Activated CD4-positive, CD25-positive, alpha-beta regulatory T cell treated with anti-CD3 and anti-CD28 coated beads, Interleukin-2, amount 50 U/mL, for 16 hours (primary cell): Measurements from ENCODE around the gene C13orf46.

Experiments used
- DNase-seq: peaks from one replicate; pipeline ENCODE4 v3.0.0-alpha.2; 2020; ENCODE audit warnings: low read depth, low spot score

The C13orf46 gene

DNA sequence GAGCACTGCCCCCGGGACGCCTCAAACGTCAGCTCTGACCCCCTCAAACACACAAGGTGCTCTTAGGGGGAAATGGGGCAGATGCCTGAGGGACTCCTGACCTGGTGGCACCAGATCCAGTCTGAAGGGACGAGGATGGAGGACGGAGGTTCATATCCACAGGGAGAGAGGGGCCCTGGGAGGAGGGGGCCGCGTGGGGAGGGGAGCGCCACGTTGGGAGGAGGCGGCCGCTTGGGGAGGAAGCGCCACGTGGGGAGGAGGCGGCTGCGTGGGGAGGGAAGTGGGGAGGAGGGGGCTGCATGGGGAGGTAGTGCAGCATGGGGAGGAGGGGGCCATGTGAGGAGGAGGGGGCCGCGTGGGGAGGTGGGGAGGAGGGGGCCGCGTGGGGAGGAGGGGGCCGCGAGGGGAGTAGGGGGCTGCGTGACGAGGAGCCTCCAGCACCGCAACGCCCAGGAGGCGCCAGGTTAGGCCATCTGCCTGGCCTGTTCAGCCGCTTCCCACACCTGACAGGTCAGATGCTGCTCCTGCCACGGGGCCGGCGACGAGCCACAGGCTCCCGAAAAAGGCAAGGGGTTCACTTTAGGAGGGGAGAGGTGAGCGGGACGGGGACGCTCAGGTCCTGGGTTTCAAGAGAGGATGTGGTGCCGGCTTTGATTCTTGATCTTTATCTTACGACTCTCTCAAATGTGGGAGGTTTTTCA is 36.7 kb upstream of the C13orf46 start:
- DNase-seq: no peak

- no peak for DNase-seq
Observed at GRCh38 chr13:114009590-114010400, 35.9 kb upstream of the C13orf46 start.

- no peak for DNase-seq
Observed at GRCh38 chr13:114008964-114009589, 35.2 kb upstream of the C13orf46 start.

GRCh38 chr13:114007566-114007965 is 33.7 kb upstream of the C13orf46 start:
- no peak for DNase-seq

DNA sequence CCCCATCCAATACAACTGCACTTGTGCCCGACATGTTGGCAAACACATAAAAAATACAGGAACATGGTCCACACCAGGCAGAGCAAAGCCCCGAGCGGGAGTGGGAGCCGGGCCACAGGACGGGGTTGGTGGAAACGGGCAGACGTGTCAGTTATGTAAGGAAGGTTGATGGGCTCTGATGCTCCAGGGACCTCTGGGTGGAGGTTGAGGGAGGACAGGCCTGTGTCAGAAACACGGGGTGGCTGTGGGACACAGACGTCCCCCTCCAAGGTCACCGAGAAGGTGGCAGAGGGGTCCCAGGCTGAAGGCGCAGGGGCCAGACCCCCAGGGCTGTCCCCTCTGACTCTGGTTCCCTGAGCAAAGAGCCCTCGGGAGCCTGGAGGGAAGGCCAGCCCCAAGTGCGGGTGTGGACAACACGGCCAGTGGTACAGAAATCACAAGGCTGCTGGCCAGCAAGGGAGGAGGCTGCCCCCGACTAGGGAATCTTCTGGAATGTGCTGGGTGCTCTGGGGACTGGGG is 31.4 kb upstream of the C13orf46 start:
- no peak for DNase-seq

GRCh38 chr13:114004420-114005205 is 30.7 kb upstream of the C13orf46 start:
- DNase-seq: no peak

- DNase-seq: no peak
Observed at GRCh38 chr13:114002771-114003321, 29.0 kb upstream of the C13orf46 start.

DNA sequence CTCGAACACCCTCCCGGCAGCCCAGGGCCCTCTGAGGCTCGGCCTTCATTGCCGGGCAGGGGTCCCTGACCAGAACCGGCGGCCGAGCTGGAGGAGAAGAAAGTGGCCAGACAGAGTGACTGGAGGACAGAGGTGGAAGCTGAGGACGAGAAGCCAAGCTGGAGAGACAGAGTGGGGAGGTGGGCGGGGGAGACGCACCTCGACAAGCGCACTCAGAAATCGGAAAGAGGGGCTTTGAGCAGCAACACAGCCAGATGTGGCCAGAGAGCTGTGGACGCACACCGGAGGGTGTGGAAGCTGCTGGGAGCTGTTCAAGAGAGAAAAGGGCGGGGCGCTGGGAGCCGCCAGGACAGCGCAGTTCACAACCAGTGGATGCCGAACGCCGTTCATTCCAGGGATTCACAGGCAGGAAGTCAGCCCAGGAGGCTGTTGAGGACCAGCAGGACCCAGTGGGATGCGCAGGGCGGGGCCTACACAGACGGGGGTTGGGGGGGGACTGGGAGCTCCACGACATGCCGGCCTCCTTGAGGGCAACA is 28.2 kb upstream of the C13orf46 start:
- DNase-seq: no peak

DNA sequence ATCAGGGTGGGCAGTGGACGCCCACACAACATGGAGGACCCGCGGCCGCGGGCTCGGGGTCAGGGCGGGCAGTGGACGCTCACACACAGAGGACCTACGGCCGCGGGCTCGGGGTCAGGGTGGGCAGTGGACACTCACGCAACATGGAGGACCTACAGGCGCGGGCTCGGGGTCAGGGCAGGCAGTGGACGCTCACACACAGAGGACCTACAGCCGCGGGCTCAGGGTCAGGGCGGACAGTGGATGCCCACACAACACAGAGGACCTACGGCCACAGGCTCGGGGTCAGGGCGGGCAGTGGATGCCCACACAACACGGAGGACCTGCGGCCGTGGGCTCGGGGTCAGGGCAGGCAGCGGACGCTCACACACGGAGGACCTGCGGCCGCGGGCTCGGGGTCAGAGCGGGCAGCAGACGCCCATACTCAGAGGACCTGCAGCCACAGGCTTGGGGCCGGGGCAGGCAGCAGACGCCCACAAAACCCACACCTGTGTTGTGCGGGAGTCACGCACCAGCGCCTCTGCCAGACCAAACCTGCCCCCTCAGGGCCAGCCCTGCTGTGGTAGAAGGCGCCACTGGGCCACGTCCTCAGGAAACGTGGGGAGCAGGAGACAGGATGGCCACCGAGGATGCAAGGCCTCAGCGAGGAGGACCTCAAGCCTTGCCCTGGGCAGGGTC is 27.6 kb upstream of the C13orf46 start:
- no peak for DNase-seq

- no peak for DNase-seq
Observed at GRCh38 chr13:114000151-114001040, 26.5 kb upstream of the C13orf46 start.

DNA sequence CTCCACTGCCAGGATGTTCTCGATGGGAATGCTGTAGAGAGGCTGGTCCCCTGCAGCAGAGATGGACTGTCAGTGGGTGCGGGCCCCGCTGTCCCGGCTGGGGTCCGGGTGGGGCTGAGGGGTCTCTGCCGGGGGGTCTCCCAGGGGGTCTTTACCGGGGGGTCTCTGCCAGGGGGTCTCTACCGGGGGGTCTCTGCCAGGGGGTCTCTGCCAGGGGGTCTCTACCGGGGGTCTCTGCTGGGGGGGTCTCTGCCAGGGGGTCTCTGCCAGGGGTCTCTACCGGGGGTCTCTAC is 25.7 kb upstream of the C13orf46 start:
- DNase-seq: no peak

- no peak for DNase-seq
Observed at GRCh38 chr13:113998781-113999617, 25.1 kb upstream of the C13orf46 start.

DNA sequence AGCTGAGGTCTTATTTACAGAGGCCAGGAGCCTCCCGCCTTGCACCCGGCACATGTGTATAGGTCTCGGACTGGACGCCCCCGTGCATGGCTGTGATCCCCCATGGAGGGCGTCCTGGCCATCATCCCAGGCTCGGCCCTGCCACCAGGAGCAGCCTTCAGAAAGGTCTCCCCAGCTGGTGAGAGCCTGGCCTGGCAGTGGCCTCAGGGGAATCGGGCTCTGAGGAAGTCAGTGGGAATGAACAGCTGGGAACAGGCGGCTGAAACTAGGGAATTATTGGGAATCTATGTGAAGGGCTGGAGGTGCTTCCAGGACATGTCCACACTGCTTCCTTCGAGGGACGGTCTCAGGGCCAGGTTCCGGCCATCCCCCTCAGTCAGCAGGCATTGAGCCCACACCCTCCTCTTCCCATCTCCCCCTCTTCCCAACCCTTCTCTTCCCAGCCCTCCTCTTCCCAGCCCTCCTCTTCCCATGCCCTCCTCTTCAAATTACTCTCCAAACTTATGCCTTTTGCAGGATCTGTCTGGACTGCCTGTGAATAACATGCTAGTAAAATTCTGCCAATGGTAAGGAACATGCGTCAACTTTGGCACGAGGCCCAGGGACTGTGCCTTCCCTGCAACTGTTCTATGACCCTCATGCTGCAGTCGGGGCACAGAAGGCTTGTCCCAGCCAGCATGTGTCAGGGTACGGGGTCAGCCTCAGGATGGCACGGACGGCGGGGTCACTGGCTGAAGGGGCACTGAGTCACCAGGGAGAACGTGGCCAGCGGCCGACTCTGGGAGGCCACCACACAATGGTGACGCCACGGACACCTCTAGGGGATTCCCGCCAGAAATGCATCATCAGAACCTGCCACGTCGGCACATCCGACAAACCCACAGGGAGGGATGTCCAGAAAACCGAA is 24.2 kb upstream of the C13orf46 start:
- no peak for DNase-seq

- no peak for DNase-seq
Observed at GRCh38 chr13:113996912-113997745, 23.3 kb upstream of the C13orf46 start.

GRCh38 chr13:113996081-113996911 is 22.4 kb upstream of the C13orf46 start:
- no peak for DNase-seq

GRCh38 chr13:113995051-113995601 is 21.2 kb upstream of the C13orf46 start:
- DNase-seq: no peak
